HepG2 (cell line): Measurements from ENCODE around the gene OGFR. TPM values are rescaled to one million over a fixed set of nuclear protein-coding genes. Genes with fewer than 3 reads are reported as not detected.
A peak's percentile ranks its signal among the peaks of the same experiment; 100 is the strongest.

Source experiments
- PAF1 ChIP-seq: IDR thresholded peaks from 2 replicates; pipeline ENCODE4 v1.6.1; 2016; ENCODE audit warnings: missing genetic modification reagents, missing compliant biosample characterization
- PAXIP1 ChIP-seq: sonication (generic); formaldehyde crosslinking; conservative IDR thresholded peaks from 2 replicates; pipeline ENCODE4 v1.4.0; 2020; ENCODE audit warnings: mild to moderate bottlenecking, missing genetic modification reagents, moderate library complexity
- SALL1 ChIP-seq: sonication (generic); formaldehyde crosslinking; IDR thresholded peaks from 2 replicates; pipeline ENCODE4 v1.8.0; 2022; ENCODE audit warnings: mild to moderate bottlenecking, missing genetic modification reagents
- ZBTB40 ChIP-seq, 2 experiments: fragments of 450-650 bp in 1 of 2; sonication (generic) in 1 of 2; formaldehyde crosslinking in 1 of 2; IDR thresholded peaks; 2 replicates each; pipeline versions ENCODE4 v1.6.1 to v1.8.0; 2016 to 2022; ENCODE audit warnings: antibody characterized with exemption in 1 of 2, mild to moderate bottlenecking in 1 of 2, missing genetic modification reagents in 1 of 2
- ZNF367 ChIP-seq: sonication (generic); formaldehyde crosslinking; IDR thresholded peaks from 2 replicates; pipeline ENCODE4 v1.4.0; 2020; ENCODE audit warnings: missing genetic modification reagents, borderline replicate concordance
- ZNF503 ChIP-seq: sonication (generic); formaldehyde crosslinking; IDR thresholded peaks from 2 replicates; pipeline ENCODE4 v1.4.0; 2020; ENCODE audit warnings: missing genetic modification reagents
- ZNF597 ChIP-seq: sonication (generic); formaldehyde crosslinking; IDR thresholded peaks from 2 replicates; pipeline ENCODE4 v1.5.0; 2020; ENCODE audit warnings: missing genetic modification reagents
- ZSCAN31 ChIP-seq: sonication (generic); formaldehyde crosslinking; IDR thresholded peaks from 2 replicates; pipeline ENCODE4 v1.5.0; 2020; ENCODE audit warnings: low read depth, mild to moderate bottlenecking, missing genetic modification reagents
- polyA plus RNA-seq, 8 experiments: library from polyadenylated mRNA; depleted of rRNA in 3 of 8; stranded (reverse) in 7 of 8; unstranded in 1 of 8; fragments of >200 nt; fragmentation: Illumina TruSeq in 4 of 8; extraction: Trizol in 4 of 8; gene quantifications; 2 replicates each; pipeline versions ENCODE4 v1.2.1 to v1.2.3, GENCODE V29; 2011 to 2016; ENCODE audit warnings: low read depth in 4 of 8, missing spikeins in 1 of 8, mixed read lengths in 1 of 8; ENCODE audit not compliant: insufficient read depth in 1 of 8
- total RNA-seq, 5 experiments: library from RNA; depleted of rRNA; stranded (reverse); fragments of >200 nt; fragmentation: Illumina TruSeq; extraction: Trizol; gene quantifications; 2 replicates each; pipeline ENCODE4 v1.2.3, GENCODE V29; 2016; ENCODE audit warnings: low read depth in 1 of 5

OGFR gene
- total and polyA plus RNA-seq, 2 of the 13 experiments (the other 11 are each of a cell fraction or from before 2014, with no cell fraction given): 47.7 to 81.8 TPM

GRCh38 chr20:62818592-62819493 lies 14.2 kb downstream of the OGFR start (continued):
- TF ChIP-seq PAXIP1 (CRISPR knock-in tag) (0 out of 2 replicates have a peak, but pooled peaks have one; percentile 51), ZNF367 (CRISPR knock-in tag) (no peak), ZSCAN31 (CRISPR knock-in tag) (peak; percentile 41; the same call in 1 of the 2 replicates), SALL1 (CRISPR knock-in tag) (peak; percentile 80), ZNF597 (CRISPR knock-in tag) (no peak), ZBTB40 (IDR thresholded peaks at IDR 0.05) (no peak), ZBTB40 (CRISPR knock-in tag; IDR thresholded peaks at IDR 0.05) (peak; percentile 79; the same call in 1 of the 2 replicates), ZNF503 (CRISPR knock-in tag) (no peak), PAF1 (CRISPR knock-in tag) (no peak)
